ENCODE data around the gene TMEM43.

DNA sequence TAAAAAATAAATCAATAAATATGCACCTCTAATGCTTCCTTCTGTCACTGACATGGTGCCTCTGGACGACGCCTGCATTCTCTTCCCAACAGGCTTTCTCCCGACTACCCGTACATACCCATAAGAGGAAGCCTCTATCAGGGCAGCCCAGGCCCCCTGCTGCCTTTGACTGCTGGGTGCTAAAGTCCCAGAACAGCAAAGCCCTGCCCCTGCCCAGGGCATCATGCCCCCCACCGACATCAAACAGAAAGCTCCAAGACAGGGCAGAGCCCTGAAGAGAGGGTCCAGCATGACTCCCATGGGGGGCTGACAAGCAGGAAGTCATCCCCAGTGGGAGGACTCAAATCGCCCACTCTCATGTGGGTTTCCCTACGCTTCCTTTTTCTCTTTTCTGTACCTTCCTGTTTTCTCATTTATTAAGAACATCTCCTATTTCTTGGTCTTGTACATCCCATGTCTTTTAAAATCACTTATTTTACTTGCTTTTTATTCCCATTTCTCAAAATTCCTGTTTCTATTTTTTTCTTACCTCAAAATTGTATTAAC lies 30.1 kb downstream of the TMEM43 start:
- TF ChIP-seq, protein P1, sequence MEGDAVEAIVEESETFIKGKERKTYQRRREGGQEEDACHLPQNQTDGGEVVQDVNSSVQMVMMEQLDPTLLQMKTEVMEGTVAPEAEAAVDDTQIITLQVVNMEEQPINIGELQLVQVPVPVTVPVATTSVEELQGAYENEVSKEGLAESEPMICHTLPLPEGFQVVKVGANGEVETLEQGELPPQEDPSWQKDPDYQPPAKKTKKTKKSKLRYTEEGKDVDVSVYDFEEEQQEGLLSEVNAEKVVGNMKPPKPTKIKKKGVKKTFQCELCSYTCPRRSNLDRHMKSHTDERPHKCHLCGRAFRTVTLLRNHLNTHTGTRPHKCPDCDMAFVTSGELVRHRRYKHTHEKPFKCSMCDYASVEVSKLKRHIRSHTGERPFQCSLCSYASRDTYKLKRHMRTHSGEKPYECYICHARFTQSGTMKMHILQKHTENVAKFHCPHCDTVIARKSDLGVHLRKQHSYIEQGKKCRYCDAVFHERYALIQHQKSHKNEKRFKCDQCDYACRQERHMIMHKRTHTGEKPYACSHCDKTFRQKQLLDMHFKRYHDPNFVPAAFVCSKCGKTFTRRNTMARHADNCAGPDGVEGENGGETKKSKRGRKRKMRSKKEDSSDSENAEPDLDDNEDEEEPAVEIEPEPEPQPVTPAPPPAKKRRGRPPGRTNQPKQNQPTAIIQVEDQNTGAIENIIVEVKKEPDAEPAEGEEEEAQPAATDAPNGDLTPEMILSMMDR (optimal IDR thresholded peaks at IDR 0.05 in 1 of 3, IDR thresholded peaks at IDR 0.05 in 1 of 3, conservative IDR thresholded peaks at IDR 0.05 in 1 of 3; ENCODE audit: extremely low read depth in 1 of 3, insufficient read depth in 2 of 3, low read length in 3 of 3): no peak
- no peak for TF ChIP-seq EZH2 (IDR thresholded peaks at IDR 0.05; ENCODE audit: low read length)

Measured in keratinocyte (primary cell).